Measurements from ENCODE around the gene NECTIN1.

The NECTIN1 gene

GRCh38 chr11:119734788-119735187, 5.8 kb upstream of the NECTIN1 start:
- H3K9me3 ChIP-seq, result no peaks in the 10 kb centered on the region
- no peak for TF ChIP-seq Cebpa-rat (IDR thresholded peaks at IDR 0.05)
- no peaks in the 10 kb centered on the region for H3K36me3 ChIP-seq
- H3K27me3 ChIP-seq, result peaks cover 4% of the 10 kb centered on the region; the same call in 1 of the 2 replicates
- no peak overlapping the region for H3K9ac ChIP-seq
- H3K27ac ChIP-seq, result no peak overlapping the region
- H4K20me1 ChIP-seq, result no peaks in the 10 kb centered on the region
- H3K4me2 ChIP-seq, result no peak overlapping the region
- no peak overlapping the region for H3K4me3 ChIP-seq
- H3K4me1 ChIP-seq, result peaks cover 7% of the 10 kb centered on the region

- peaks cover 34% of the 10 kb centered on the region for H3K4me1 ChIP-seq
- no peak for TF ChIP-seq Cebpa-rat (IDR thresholded peaks at IDR 0.05)
- no peak overlapping the region for H3K4me2 ChIP-seq
- no peaks in the 10 kb centered on the region for H3K36me3 ChIP-seq
- no peak overlapping the region for H3K27ac ChIP-seq
- H3K4me3 ChIP-seq, result no peak overlapping the region
- H4K20me1 ChIP-seq, result peaks cover 25% of the 10 kb centered on the region
- no peak overlapping the region for H3K9ac ChIP-seq
- H3K27me3 ChIP-seq, result peaks cover 23% of the 10 kb centered on the region; the same call in 1 of the 2 replicates
- H3K9me3 ChIP-seq, result no peaks in the 10 kb centered on the region
Measured at GRCh38 chr11:119730789-119731386, 1.9 kb upstream of the NECTIN1 start.

- Histone ChIP-seq H3K4me2 (peak overlapping the region; percentile 99), H3K36me3 (no peaks in the 10 kb centered on the region), H4K20me1 (peaks cover 33% of the 10 kb centered on the region), H3K4me1 (peaks cover 42% of the 10 kb centered on the region), H3K27ac (no peak overlapping the region), H3K9me3 (no peaks in the 10 kb centered on the region), H3K27me3 (peaks cover 23% of the 10 kb centered on the region; the same call in 1 of the 2 replicates), H3K9ac (peak overlapping the region; percentile 86; the same call in 1 of the 2 replicates), H3K4me3 (peak overlapping the region; percentile 84)
- no peak for TF ChIP-seq Cebpa-rat (IDR thresholded peaks at IDR 0.05)
Measured at GRCh38 chr11:119729951-119730613, 1.1 kb upstream of the NECTIN1 start.

GRCh38 chr11:119729581-119729927, 554 bp upstream of the NECTIN1 start:
- peaks cover 47% of the 10 kb centered on the region for H3K4me1 ChIP-seq
- peaks cover 23% of the 10 kb centered on the region; the same call in 1 of the 2 replicates for H3K27me3 ChIP-seq
- H3K4me3 ChIP-seq, result peak overlapping the region; percentile 84
- H3K9ac ChIP-seq, result peak overlapping the region; percentile 86; the same call in 1 of the 2 replicates
- H3K4me2 ChIP-seq, result peak overlapping the region; percentile 99
- H3K27ac ChIP-seq, result no peak overlapping the region
- TF ChIP-seq Cebpa-rat (IDR thresholded peaks at IDR 0.05), result no peak
- H3K9me3 ChIP-seq, result no peaks in the 10 kb centered on the region
- H3K36me3 ChIP-seq, result no peaks in the 10 kb centered on the region
- peaks cover 39% of the 10 kb centered on the region for H4K20me1 ChIP-seq

- Histone ChIP-seq H3K9ac (peak overlapping the region; percentile 86), H3K9me3 (no peaks in the 10 kb centered on the region), H3K4me1 (peaks cover 60% of the 10 kb centered on the region), H3K27ac (peak overlapping the region; percentile 79), H3K27me3 (peaks cover 23% of the 10 kb centered on the region; the same call in 1 of the 2 replicates), H4K20me1 (peaks cover 52% of the 10 kb centered on the region), H3K4me2 (peak overlapping the region; percentile 99), H3K4me3 (peak overlapping the region; percentile 84), H3K36me3 (no peaks in the 10 kb centered on the region)
- TF ChIP-seq Cebpa-rat (IDR thresholded peaks at IDR 0.05), result no peak
Measured at GRCh38 chr11:119728211-119728626, 781 bp downstream of the NECTIN1 start.

GRCh38 chr11:119727523-119728151, 1.4 kb downstream of the NECTIN1 start:
- H3K27ac ChIP-seq, result peak overlapping the region; percentile 79

GRCh38 chr11:119726585-119727522, 2.1 kb downstream of the NECTIN1 start:
- H3K4me3 ChIP-seq, result peak overlapping the region; percentile 84
- H3K27ac ChIP-seq, result peak overlapping the region; percentile 79; the same call in 1 of the 2 replicates
- H3K9ac ChIP-seq, result peak overlapping the region; percentile 86
- H3K4me2 ChIP-seq, result peak overlapping the region; percentile 99
- no peak for TF ChIP-seq Cebpa-rat (IDR thresholded peaks at IDR 0.05)
- peaks cover 74% of the 10 kb centered on the region for H3K4me1 ChIP-seq
- H3K9me3 ChIP-seq, result no peaks in the 10 kb centered on the region
- H3K27me3 ChIP-seq, result peaks cover 23% of the 10 kb centered on the region; the same call in 1 of the 2 replicates
- no peaks in the 10 kb centered on the region for H3K36me3 ChIP-seq
- H4K20me1 ChIP-seq, result peaks cover 66% of the 10 kb centered on the region

More at GRCh38 chr11:119727523-119728151, 1.4 kb downstream of the NECTIN1 start:
- H3K36me3 ChIP-seq, result no peaks in the 10 kb centered on the region
- H3K9me3 ChIP-seq, result no peaks in the 10 kb centered on the region
- peak overlapping the region; percentile 86 for H3K9ac ChIP-seq
- peaks cover 58% of the 10 kb centered on the region for H4K20me1 ChIP-seq
- H3K4me3 ChIP-seq, result peak overlapping the region; percentile 84
- H3K27me3 ChIP-seq, result peaks cover 23% of the 10 kb centered on the region; the same call in 1 of the 2 replicates
- peaks cover 66% of the 10 kb centered on the region for H3K4me1 ChIP-seq
- peak overlapping the region; percentile 99 for H3K4me2 ChIP-seq
- no peak for TF ChIP-seq Cebpa-rat (IDR thresholded peaks at IDR 0.05)

GRCh38 chr11:119726150-119726553, 2.8 kb downstream of the NECTIN1 start:
- H3K36me3 ChIP-seq, result peaks cover 6% of the 10 kb centered on the region; the same call in 1 of the 2 replicates
- TF ChIP-seq Cebpa-rat (IDR thresholded peaks at IDR 0.05), result no peak
- H4K20me1 ChIP-seq, result peaks cover 73% of the 10 kb centered on the region
- H3K4me2 ChIP-seq, result peak overlapping the region; percentile 99
- H3K9me3 ChIP-seq, result no peaks in the 10 kb centered on the region
- peak overlapping the region; percentile 86 for H3K9ac ChIP-seq
- peaks cover 81% of the 10 kb centered on the region for H3K4me1 ChIP-seq
- no peak overlapping the region; the same call in 1 of the 2 replicates for H3K27ac ChIP-seq
- peak overlapping the region; percentile 84; the same call in 1 of the 2 replicates for H3K4me3 ChIP-seq
- peaks cover 23% of the 10 kb centered on the region; the same call in 1 of the 2 replicates for H3K27me3 ChIP-seq

GRCh38 chr11:119724956-119725355, 4.0 kb downstream of the NECTIN1 start:
- no peak for TF ChIP-seq Cebpa-rat (IDR thresholded peaks at IDR 0.05)
- Histone ChIP-seq H4K20me1 (peaks cover 85% of the 10 kb centered on the region), H3K4me1 (peaks cover 87% of the 10 kb centered on the region), H3K4me2 (peak overlapping the region; percentile 99), H3K4me3 (no peak overlapping the region), H3K9ac (no peak overlapping the region), H3K36me3 (peaks cover 17% of the 10 kb centered on the region; the same call in 1 of the 2 replicates), H3K27me3 (peaks cover 20% of the 10 kb centered on the region; the same call in 1 of the 2 replicates), H3K27ac (no peak overlapping the region), H3K9me3 (no peaks in the 10 kb centered on the region)

Measured in BLaER1 (cell line).